ENCODE measurements around the gene DHCR24. TPM values are rescaled to one million over a fixed set of nuclear protein-coding genes. Genes with fewer than 3 reads are reported as not detected.

The DHCR24 gene
- total and polyA plus RNA-seq, 2 of the 13 experiments (the other 11 are each of a cell fraction or from before 2014, with no cell fraction given): 374 to 448 TPM

- TF ChIP-seq SNAPC4 (CRISPR knock-in tag; IDR thresholded peaks at IDR 0.05): 0 out of 2 replicates have a peak, but pooled peaks have one; percentile 24
- TF ChIP-seq ZNF556 (CRISPR knock-in tag; IDR thresholded peaks at IDR 0.05; ENCODE audit: borderline replicate concordance): no peak
- TF ChIP-seq NFATC3 (CRISPR knock-in tag; IDR thresholded peaks at IDR 0.05): no peak
- TF ChIP-seq ZNF546 (CRISPR knock-in tag; conservative IDR thresholded peaks at IDR 0.05): peak; percentile 75
- no peak for TF ChIP-seq BRF2 (CRISPR knock-in tag; IDR thresholded peaks at IDR 0.05)
- TF ChIP-seq ZNF570 (CRISPR knock-in tag; IDR thresholded peaks at IDR 0.05; ENCODE audit: borderline replicate concordance): no peak; the same call in 1 of the 2 replicates
- no peak; the same call in 1 of the 2 replicates for TF ChIP-seq ARNTL (CRISPR knock-in tag; IDR thresholded peaks at IDR 0.05)
- no peak for TF ChIP-seq ISX (CRISPR knock-in tag; conservative IDR thresholded peaks at IDR 0.05)
- no peak for TF ChIP-seq ZNF20 (CRISPR knock-in tag; IDR thresholded peaks at IDR 0.05)
- peak; percentile 5; the same call in 1 of the 2 replicates for TF ChIP-seq MEF2D (CRISPR knock-in tag; IDR thresholded peaks at IDR 0.05)
- no peak for TF ChIP-seq DMTF1 (CRISPR knock-in tag; IDR thresholded peaks at IDR 0.05)
- TF ChIP-seq ZNF646 (CRISPR knock-in tag; IDR thresholded peaks at IDR 0.05): no peak; the same call in 1 of the 2 replicates
These were observed at the start of gene DHCR24 (continued) for GRCh38 chr1:54886724-54887664.

Data from HepG2 (cell line).